ENCODE results near the gene GPC2. TPM values are rescaled to one million over a fixed set of nuclear protein-coding genes. Genes with fewer than 3 reads are reported as not detected.

GPC2 gene
- total RNA-seq, 1 experiment from 2014 or later: 17.9 TPM

- no peak for TF ChIP-seq REST (IDR thresholded peaks at IDR 0.05; ENCODE audit: low read depth)
Observed at GRCh38 chr7:100204454-100204853, 27.3 kb upstream of the GPC2 start (continued).

- Histone ChIP-seq H3K36me3 (ENCODE audit: control insufficient read depth in 1 of 2, insufficient read depth in 2 of 2, low read length in 2 of 2) (no peaks in the 10 kb centered on the region), H3K4me2 (ENCODE audit: low read length) (no peak overlapping the region), H4K20me1 (ENCODE audit: insufficient read depth) (no peaks in the 10 kb centered on the region), H3K9ac (ENCODE audit: low read length) (no peak overlapping the region), H3K79me2 (ENCODE audit: insufficient read depth, low read length) (no peaks in the 10 kb centered on the region), H2AFZ (ENCODE audit: low read depth, low read length, poor library complexity, severe bottlenecking) (no peak overlapping the region), H3K4me3 (replicated peaks in 1 of 2; ENCODE audit: low read depth in 1 of 2, low read length in 2 of 2) (no peak overlapping the region), H3K9me2 (ENCODE audit: insufficient read depth) (no peaks in the 10 kb centered on the region), H3K4me1 (ENCODE audit: control insufficient read depth in 1 of 2, insufficient read depth in 2 of 2, low read length in 2 of 2) (no peaks in the 10 kb centered on the region), H3K27ac (ENCODE audit: low read depth, low read length) (no peak overlapping the region), H3K9me3 (ENCODE audit: control insufficient read depth in 1 of 2, insufficient read depth in 1 of 2, low read depth in 1 of 2, low read length in 2 of 2) (no peaks in the 10 kb centered on the region), H3K27me3 (ENCODE audit: insufficient read depth, low read length) (no peaks in the 10 kb centered on the region; the same call in 1 of the 2 replicates)
- no peak for TF ChIP-seq SRF (IDR thresholded peaks at IDR 0.05; ENCODE audit: low read depth)
- no peak for TF ChIP-seq POLR2A (IDR thresholded peaks at IDR 0.05; ENCODE audit: borderline replicate concordance, extremely low read depth, insufficient read depth, insufficient read length)
- no peak for TF ChIP-seq ELF1 (IDR thresholded peaks at IDR 0.05; ENCODE audit: borderline replicate concordance, low read depth)
- no peak for TF ChIP-seq EGR1 (IDR thresholded peaks at IDR 0.05; ENCODE audit: low read depth)
- TF ChIP-seq EZH2phosphoT487 (IDR thresholded peaks at IDR 0.05; ENCODE audit: borderline replicate concordance): no peak
- TF ChIP-seq CBX3 (IDR thresholded peaks at IDR 0.05; ENCODE audit: low read depth): no peak
- TF ChIP-seq FOSL1 (IDR thresholded peaks at IDR 0.05; ENCODE audit: low read depth): no peak
- RAD21 ChIA-PET (ENCODE audit: low non-redundant PET in 1 of 2, low total read pairs in 2 of 2, uncharacterized antibody in 2 of 2, unreplicated experiment in 2 of 2): no interaction called here
- POLR2A ChIA-PET: interaction anchor here (1.1 kb wide), 1 partner anchor 9 kb away, joined by 3 read pairs; no protein-coding TSS in a partner anchor
- intact Hi-C loops (cut with micrococcal nuclease): no loop called here
- CTCF ChIA-PET: no interaction called here
- no peak for ATAC-seq
- no peak for DNase-seq (ENCODE audit: low read depth, low spot score)
- BruUV-seq (replicated peaks): no TSS peak
Observed at GRCh38 chr7:100200693-100201092, 23.5 kb upstream of the GPC2 start.

Data from HCT116 (cell line).